Measurements from ENCODE around the gene TNC.

TNC gene

GRCh38 chr9:115090486-115090885 is 27.5 kb downstream of the TNC start:
- H3K4me3 Mint-ChIP-seq = no peak overlapping the region
- no peaks in the 10 kb centered on the region for H3K4me1 Mint-ChIP-seq
- H3K9me3 Mint-ChIP-seq = no peaks in the 10 kb centered on the region
- no peak for ATAC-seq
- H3K27ac Mint-ChIP-seq = no peak overlapping the region
- no peak for DNase-seq
- peaks cover 41% of the 10 kb centered on the region for H3K27me3 Mint-ChIP-seq

- no peak overlapping the region for H3K4me3 Mint-ChIP-seq
- DNase-seq (no peak), ATAC-seq (no peak)
- H3K27me3 Mint-ChIP-seq = peaks cover 32% of the 10 kb centered on the region
- H3K9me3 Mint-ChIP-seq = no peaks in the 10 kb centered on the region
- no peak overlapping the region for H3K27ac Mint-ChIP-seq
- H3K4me1 Mint-ChIP-seq = no peaks in the 10 kb centered on the region
Observed at GRCh38 chr9:115088860-115089259, 29.1 kb downstream of the TNC start.

GRCh38 chr9:115086886-115087285 is 31.1 kb downstream of the TNC start:
- Mint-ChIP-seq H3K9me3 (no peaks in the 10 kb centered on the region), H3K27me3 (peaks cover 19% of the 10 kb centered on the region), H3K4me3 (no peak overlapping the region), H3K4me1 (no peaks in the 10 kb centered on the region), H3K27ac (no peak overlapping the region)
- no peak for DNase-seq
- no peak for ATAC-seq

GRCh38 chr9:115086461-115086860 is 31.5 kb downstream of the TNC start:
- ATAC-seq = peak; percentile 39
- Mint-ChIP-seq H3K27me3 (peaks cover 16% of the 10 kb centered on the region), H3K4me1 (no peaks in the 10 kb centered on the region), H3K4me3 (no peak overlapping the region), H3K27ac (peak overlapping the region in 1 of 2 donors; percentile 4), H3K9me3 (no peaks in the 10 kb centered on the region)
- no peak for DNase-seq

- Mint-ChIP-seq H3K4me1 (no peaks in the 10 kb centered on the region), H3K4me3 (no peak overlapping the region), H3K27me3 (peaks cover 16% of the 10 kb centered on the region), H3K9me3 (no peaks in the 10 kb centered on the region), H3K27ac (no peak overlapping the region)
- DNase-seq (no peak), ATAC-seq (no peak)
Observed at GRCh38 chr9:115085773-115086377, 32.1 kb downstream of the TNC start.

GRCh38 chr9:115084709-115085108 is 33.2 kb downstream of the TNC start:
- no peaks in the 10 kb centered on the region for H3K4me1 Mint-ChIP-seq
- peaks cover 6% of the 10 kb centered on the region for H3K27me3 Mint-ChIP-seq
- DNase-seq = no peak
- ATAC-seq = no peak
- no peak overlapping the region for H3K27ac Mint-ChIP-seq
- no peaks in the 10 kb centered on the region for H3K9me3 Mint-ChIP-seq
- H3K4me3 Mint-ChIP-seq = no peak overlapping the region

GRCh38 chr9:115084157-115084556 is 33.8 kb downstream of the TNC start:
- Mint-ChIP-seq H3K27ac (peak overlapping the region in 1 of 2 donors; percentile 26), H3K4me1 (no peaks in the 10 kb centered on the region), H3K4me3 (no peak overlapping the region), H3K9me3 (no peaks in the 10 kb centered on the region), H3K27me3 (peaks cover under 1% of the 10 kb centered on the region)
- DNase-seq (no peak), ATAC-seq (no peak)

GRCh38 chr9:115080242-115080641 is 37.7 kb downstream of the TNC start:
- Mint-ChIP-seq H3K4me3 (no peak overlapping the region), H3K9me3 (no peaks in the 10 kb centered on the region), H3K4me1 (no peaks in the 10 kb centered on the region), H3K27me3 (no peaks in the 10 kb centered on the region), H3K27ac (peak overlapping the region in 1 of 2 donors; percentile 14)
- no peak for ATAC-seq
- no peak for DNase-seq

GRCh38 chr9:115079156-115079555 is 38.8 kb downstream of the TNC start:
- ATAC-seq (no peak), DNase-seq (no peak)
- Mint-ChIP-seq H3K9me3 (no peaks in the 10 kb centered on the region), H3K4me3 (no peak overlapping the region), H3K4me1 (no peaks in the 10 kb centered on the region), H3K27ac (no peak overlapping the region), H3K27me3 (no peaks in the 10 kb centered on the region)

- DNase-seq = no peak
- Mint-ChIP-seq H3K4me3 (no peak overlapping the region), H3K4me1 (no peaks in the 10 kb centered on the region), H3K27me3 (peaks cover 39% of the 10 kb centered on the region), H3K27ac (no peak overlapping the region), H3K9me3 (no peaks in the 10 kb centered on the region)
- ATAC-seq = no peak
Observed at GRCh38 chr9:115073456-115073855, 44.5 kb downstream of the TNC start.

GRCh38 chr9:115071176-115071575 is 46.8 kb downstream of the TNC start:
- Mint-ChIP-seq H3K4me1 (no peaks in the 10 kb centered on the region), H3K4me3 (no peak overlapping the region), H3K9me3 (no peaks in the 10 kb centered on the region), H3K27ac (no peak overlapping the region), H3K27me3 (peaks cover 55% of the 10 kb centered on the region)
- no peak for ATAC-seq
- no peak for DNase-seq

GRCh38 chr9:115069771-115070170 is 48.2 kb downstream of the TNC start:
- Mint-ChIP-seq H3K4me3 (no peak overlapping the region), H3K27ac (no peak overlapping the region), H3K27me3 (peaks cover 55% of the 10 kb centered on the region), H3K4me1 (no peaks in the 10 kb centered on the region), H3K9me3 (no peaks in the 10 kb centered on the region)
- no peak for ATAC-seq
- DNase-seq = no peak

GRCh38 chr9:115069302-115069701 is 48.7 kb downstream of the TNC start:
- H3K9me3 Mint-ChIP-seq = no peaks in the 10 kb centered on the region
- no peaks in the 10 kb centered on the region for H3K4me1 Mint-ChIP-seq
- H3K27me3 Mint-ChIP-seq = peaks cover 55% of the 10 kb centered on the region
- ATAC-seq (no peak), DNase-seq (no peak)
- no peak overlapping the region for H3K4me3 Mint-ChIP-seq
- H3K27ac Mint-ChIP-seq = no peak overlapping the region

GRCh38 chr9:115068031-115068430 is 49.9 kb downstream of the TNC start:
- Mint-ChIP-seq H3K27ac (no peak overlapping the region), H3K4me1 (peaks cover 7% of the 10 kb centered on the region), H3K9me3 (no peaks in the 10 kb centered on the region), H3K4me3 (no peak overlapping the region), H3K27me3 (peaks cover 55% of the 10 kb centered on the region)
- DNase-seq (no peak), ATAC-seq (no peak)

GRCh38 chr9:115063058-115063845 is 54.7 kb downstream of the TNC start:
- H3K27ac Mint-ChIP-seq = no peak overlapping the region
- no peaks in the 10 kb centered on the region for H3K9me3 Mint-ChIP-seq
- peaks cover 52% of the 10 kb centered on the region for H3K27me3 Mint-ChIP-seq
- DNase-seq (no peak), ATAC-seq (no peak)
- H3K4me1 Mint-ChIP-seq = peaks cover 7% of the 10 kb centered on the region
- no peak overlapping the region for H3K4me3 Mint-ChIP-seq

- Mint-ChIP-seq H3K27ac (no peak overlapping the region), H3K27me3 (peaks cover 73% of the 10 kb centered on the region), H3K4me1 (peaks cover 6% of the 10 kb centered on the region), H3K9me3 (no peaks in the 10 kb centered on the region), H3K4me3 (no peak overlapping the region)
- ATAC-seq = no peak
- no peak for DNase-seq
Observed at GRCh38 chr9:115058684-115059315, 59.2 kb downstream of the TNC start.
